ENCODE data around the gene FAM221B.

- no peak for TF ChIP-seq POLR2A (IDR thresholded peaks at IDR 0.05)
- no peak for TF ChIP-seq CTCF (IDR thresholded peaks at IDR 0.05)
These were observed 35.1 kb downstream of the FAM221B start for GRCh38 chr9:35793461-35793860.

Data from Peyer's patch (tissue), 4 donors.